ENCODE data around the gene PRDM16. TPM values are rescaled to one million over a fixed set of nuclear protein-coding genes. Genes with fewer than 3 reads are reported as not detected.

PRDM16 gene
- polyA plus RNA-seq, 1 donor from 2014 or later = 0.21 TPM

- H3K27me3 ChIP-seq (ENCODE audit: insufficient read depth, low read depth, low read length) = peaks cover 22% of the 10 kb centered on the region
- TF ChIP-seq, protein P1, sequence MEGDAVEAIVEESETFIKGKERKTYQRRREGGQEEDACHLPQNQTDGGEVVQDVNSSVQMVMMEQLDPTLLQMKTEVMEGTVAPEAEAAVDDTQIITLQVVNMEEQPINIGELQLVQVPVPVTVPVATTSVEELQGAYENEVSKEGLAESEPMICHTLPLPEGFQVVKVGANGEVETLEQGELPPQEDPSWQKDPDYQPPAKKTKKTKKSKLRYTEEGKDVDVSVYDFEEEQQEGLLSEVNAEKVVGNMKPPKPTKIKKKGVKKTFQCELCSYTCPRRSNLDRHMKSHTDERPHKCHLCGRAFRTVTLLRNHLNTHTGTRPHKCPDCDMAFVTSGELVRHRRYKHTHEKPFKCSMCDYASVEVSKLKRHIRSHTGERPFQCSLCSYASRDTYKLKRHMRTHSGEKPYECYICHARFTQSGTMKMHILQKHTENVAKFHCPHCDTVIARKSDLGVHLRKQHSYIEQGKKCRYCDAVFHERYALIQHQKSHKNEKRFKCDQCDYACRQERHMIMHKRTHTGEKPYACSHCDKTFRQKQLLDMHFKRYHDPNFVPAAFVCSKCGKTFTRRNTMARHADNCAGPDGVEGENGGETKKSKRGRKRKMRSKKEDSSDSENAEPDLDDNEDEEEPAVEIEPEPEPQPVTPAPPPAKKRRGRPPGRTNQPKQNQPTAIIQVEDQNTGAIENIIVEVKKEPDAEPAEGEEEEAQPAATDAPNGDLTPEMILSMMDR (IDR thresholded peaks at IDR 0.05; ENCODE audit: poor library complexity, severe bottlenecking) = no peak
- TF ChIP-seq, protein P2, sequence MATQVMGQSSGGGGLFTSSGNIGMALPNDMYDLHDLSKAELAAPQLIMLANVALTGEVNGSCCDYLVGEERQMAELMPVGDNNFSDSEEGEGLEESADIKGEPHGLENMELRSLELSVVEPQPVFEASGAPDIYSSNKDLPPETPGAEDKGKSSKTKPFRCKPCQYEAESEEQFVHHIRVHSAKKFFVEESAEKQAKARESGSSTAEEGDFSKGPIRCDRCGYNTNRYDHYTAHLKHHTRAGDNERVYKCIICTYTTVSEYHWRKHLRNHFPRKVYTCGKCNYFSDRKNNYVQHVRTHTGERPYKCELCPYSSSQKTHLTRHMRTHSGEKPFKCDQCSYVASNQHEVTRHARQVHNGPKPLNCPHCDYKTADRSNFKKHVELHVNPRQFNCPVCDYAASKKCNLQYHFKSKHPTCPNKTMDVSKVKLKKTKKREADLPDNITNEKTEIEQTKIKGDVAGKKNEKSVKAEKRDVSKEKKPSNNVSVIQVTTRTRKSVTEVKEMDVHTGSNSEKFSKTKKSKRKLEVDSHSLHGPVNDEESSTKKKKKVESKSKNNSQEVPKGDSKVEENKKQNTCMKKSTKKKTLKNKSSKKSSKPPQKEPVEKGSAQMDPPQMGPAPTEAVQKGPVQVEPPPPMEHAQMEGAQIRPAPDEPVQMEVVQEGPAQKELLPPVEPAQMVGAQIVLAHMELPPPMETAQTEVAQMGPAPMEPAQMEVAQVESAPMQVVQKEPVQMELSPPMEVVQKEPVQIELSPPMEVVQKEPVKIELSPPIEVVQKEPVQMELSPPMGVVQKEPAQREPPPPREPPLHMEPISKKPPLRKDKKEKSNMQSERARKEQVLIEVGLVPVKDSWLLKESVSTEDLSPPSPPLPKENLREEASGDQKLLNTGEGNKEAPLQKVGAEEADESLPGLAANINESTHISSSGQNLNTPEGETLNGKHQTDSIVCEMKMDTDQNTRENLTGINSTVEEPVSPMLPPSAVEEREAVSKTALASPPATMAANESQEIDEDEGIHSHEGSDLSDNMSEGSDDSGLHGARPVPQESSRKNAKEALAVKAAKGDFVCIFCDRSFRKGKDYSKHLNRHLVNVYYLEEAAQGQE (IDR thresholded peaks at IDR 0.05; ENCODE audit: borderline replicate concordance) = no peak
- no peak for TF ChIP-seq POLR2AphosphoS5 (IDR thresholded peaks at IDR 0.05)
- no peak for TF ChIP-seq MXI1 (conservative IDR thresholded peaks at IDR 0.05; ENCODE audit: poor library complexity, severe bottlenecking)
- TF ChIP-seq SMC3 (conservative IDR thresholded peaks at IDR 0.05; ENCODE audit: poor library complexity) = no peak
- TF ChIP-seq EZH2 (IDR thresholded peaks at IDR 0.05; ENCODE audit: borderline replicate concordance, insufficient read depth, low read length, poor library complexity, severe bottlenecking) = no peak
- no peak for TF ChIP-seq TAF1 (IDR thresholded peaks at IDR 0.05; ENCODE audit: low read depth)
- peaks cover 47% of the 10 kb centered on the region for H3K79me2 ChIP-seq (replicated peaks; ENCODE audit: insufficient read depth, low read length)
- no peak overlapping the region for H3K9ac ChIP-seq (ENCODE audit: low read length)
- H4K20me1 ChIP-seq (ENCODE audit: insufficient read depth) = no peaks in the 10 kb centered on the region
- no peaks in the 10 kb centered on the region for H3K9me3 ChIP-seq (ENCODE audit: low read length)
- H3K36me3 ChIP-seq (ENCODE audit: insufficient read depth, low read length) = no peaks in the 10 kb centered on the region
- no peak overlapping the region for H3K4me3 ChIP-seq (ENCODE audit: low read length)
- no peak overlapping the region for H2AFZ ChIP-seq (ENCODE audit: low read depth, low read length)
- H3F3A ChIP-seq (ENCODE audit: insufficient read depth, low read length, poor library complexity, severe bottlenecking) = no peaks in the 10 kb centered on the region
- H3K4me2 ChIP-seq (ENCODE audit: low read length) = no peak overlapping the region
- no peaks in the 10 kb centered on the region for H3K9me2 ChIP-seq (ENCODE audit: insufficient read depth, low read length)
- H3K27ac ChIP-seq (ENCODE audit: low read length) = no peak overlapping the region
Measured at GRCh38 chr1:3065396-3065795, 3.6 kb upstream of the PRDM16 start.

DNA sequence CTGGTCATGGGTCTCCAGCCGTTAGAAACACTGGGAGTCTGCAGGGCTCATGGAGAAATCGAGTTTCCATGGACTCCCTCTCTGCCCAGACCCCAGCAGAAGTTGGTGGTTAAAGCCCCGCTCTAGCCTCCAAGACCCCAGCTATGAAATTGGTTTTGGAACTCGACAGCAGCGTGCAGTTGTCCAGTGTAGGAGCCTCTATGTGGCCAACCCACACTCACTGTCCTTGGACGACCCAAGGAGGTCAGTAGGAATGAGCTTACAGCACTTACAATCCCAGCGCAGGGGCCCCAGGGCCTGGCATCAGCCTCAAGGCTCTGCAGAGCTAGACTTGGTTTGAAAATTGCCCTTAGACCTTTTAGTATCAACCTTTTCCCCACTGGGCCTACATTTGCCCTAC lies 3.2 kb upstream of the PRDM16 start:
- Histone ChIP-seq H3K4me2 (ENCODE audit: low read length) (no peak overlapping the region), H3K27ac (ENCODE audit: low read length) (no peak overlapping the region), H2AFZ (ENCODE audit: low read depth, low read length) (no peak overlapping the region), H3K9ac (ENCODE audit: low read length) (no peak overlapping the region), H4K20me1 (ENCODE audit: insufficient read depth) (no peaks in the 10 kb centered on the region), H3F3A (ENCODE audit: insufficient read depth, low read length, poor library complexity, severe bottlenecking) (no peaks in the 10 kb centered on the region), H3K79me2 (replicated peaks; ENCODE audit: insufficient read depth, low read length) (peaks cover 50% of the 10 kb centered on the region), H3K36me3 (ENCODE audit: insufficient read depth, low read length) (no peaks in the 10 kb centered on the region), H3K27me3 (ENCODE audit: insufficient read depth, low read depth, low read length) (peaks cover 25% of the 10 kb centered on the region), H3K4me3 (ENCODE audit: low read length) (no peak overlapping the region), H3K9me3 (ENCODE audit: low read length) (no peaks in the 10 kb centered on the region), H3K9me2 (ENCODE audit: insufficient read depth, low read length) (no peaks in the 10 kb centered on the region)
- TF ChIP-seq SMC3 (conservative IDR thresholded peaks at IDR 0.05; ENCODE audit: poor library complexity) (no peak), EZH2 (IDR thresholded peaks at IDR 0.05; ENCODE audit: borderline replicate concordance, insufficient read depth, low read length, poor library complexity, severe bottlenecking) (no peak), EP300 (conservative IDR thresholded peaks at IDR 0.05; ENCODE audit: poor library complexity, severe bottlenecking) (no peak), POLR2AphosphoS5 (IDR thresholded peaks at IDR 0.05) (no peak), RAD21 (conservative IDR thresholded peaks at IDR 0.05) (no peak), TAF1 (IDR thresholded peaks at IDR 0.05; ENCODE audit: low read depth) (no peak), MXI1 (conservative IDR thresholded peaks at IDR 0.05; ENCODE audit: poor library complexity, severe bottlenecking) (no peak)
- TF ChIP-seq, protein P2 (IDR thresholded peaks at IDR 0.05; ENCODE audit: borderline replicate concordance) = no peak
- TF ChIP-seq, protein P1 (IDR thresholded peaks at IDR 0.05; ENCODE audit: poor library complexity, severe bottlenecking) = no peak

All from neural cell (in vitro differentiated cells).